ENCODE results near the gene GTF2IRD1.

- no peak for TF ChIP-seq CTCF (IDR thresholded peaks at IDR 0.05 in 4 of 5, conservative IDR thresholded peaks at IDR 0.05 in 1 of 5)
- no peak for TF ChIP-seq POLR2A (IDR thresholded peaks at IDR 0.05)
Measured at GRCh38 chr7:74515276-74515675, 61.6 kb downstream of the GTF2IRD1 start.

Data from gastrocnemius medialis (tissue), 4 donors.